ENCODE results near the gene CENPX.

The CENPX gene

GRCh38 chr17:82022310-82022980 is at the start of gene CENPX:
TSS of gene CENPX (minus strand) at chr17:82022878. CDS start at chr17:82022861, 17 bp downstream.
- DNase-seq, result no peak

- DNase-seq, result no peak
These were observed 47.9 kb upstream of the CENPX start for GRCh38 chr17:82070611-82071010.

GRCh38 chr17:82065638-82066303 is 43.1 kb upstream of the CENPX start, which contains the start of gene DUS1L:
TSS of gene DUS1L (minus strand) at chr17:82065804. CDS start at chr17:82065059, 745 bp downstream.
- DNase-seq, result no peak

GRCh38 chr17:82065193-82065637 is 42.5 kb upstream of the CENPX start:
- DNase-seq, result no peak

- no peak for DNase-seq
These were observed 41.9 kb upstream of the CENPX start for GRCh38 chr17:82064433-82065192.

GRCh38 chr17:82063424-82064415 is 41.0 kb upstream of the CENPX start:
- DNase-seq, result no peak

- no peak for DNase-seq
These were observed 40.3 kb upstream of the CENPX start for GRCh38 chr17:82062984-82063368.

GRCh38 chr17:82062076-82062983 is 39.7 kb upstream of the CENPX start:
- no peak for DNase-seq

GRCh38 chr17:82061047-82061925 is 38.6 kb upstream of the CENPX start:
- no peak for DNase-seq

GRCh38 chr17:82060614-82061013 is 37.9 kb upstream of the CENPX start:
- no peak for DNase-seq

- no peak for DNase-seq
These were observed 37.3 kb upstream of the CENPX start for GRCh38 chr17:82060001-82060380.

GRCh38 chr17:82059272-82060000 is 36.8 kb upstream of the CENPX start:
- no peak for DNase-seq

- DNase-seq, result no peak
These were observed 36.2 kb upstream of the CENPX start for GRCh38 chr17:82058855-82059249.

- DNase-seq, result no peak
These were observed 35.7 kb upstream of the CENPX start for GRCh38 chr17:82058230-82058854.

GRCh38 chr17:82056729-82057621 is 34.3 kb upstream of the CENPX start:
- DNase-seq, result no peak

- DNase-seq, result no peak
These were observed 33.5 kb upstream of the CENPX start for GRCh38 chr17:82055965-82056728.
